ENCODE measurements around the gene PDE4D.

GRCh38 chr5:59599729-59600128, 293.8 kb downstream of the PDE4D start:
- TF ChIP-seq, protein P1, sequence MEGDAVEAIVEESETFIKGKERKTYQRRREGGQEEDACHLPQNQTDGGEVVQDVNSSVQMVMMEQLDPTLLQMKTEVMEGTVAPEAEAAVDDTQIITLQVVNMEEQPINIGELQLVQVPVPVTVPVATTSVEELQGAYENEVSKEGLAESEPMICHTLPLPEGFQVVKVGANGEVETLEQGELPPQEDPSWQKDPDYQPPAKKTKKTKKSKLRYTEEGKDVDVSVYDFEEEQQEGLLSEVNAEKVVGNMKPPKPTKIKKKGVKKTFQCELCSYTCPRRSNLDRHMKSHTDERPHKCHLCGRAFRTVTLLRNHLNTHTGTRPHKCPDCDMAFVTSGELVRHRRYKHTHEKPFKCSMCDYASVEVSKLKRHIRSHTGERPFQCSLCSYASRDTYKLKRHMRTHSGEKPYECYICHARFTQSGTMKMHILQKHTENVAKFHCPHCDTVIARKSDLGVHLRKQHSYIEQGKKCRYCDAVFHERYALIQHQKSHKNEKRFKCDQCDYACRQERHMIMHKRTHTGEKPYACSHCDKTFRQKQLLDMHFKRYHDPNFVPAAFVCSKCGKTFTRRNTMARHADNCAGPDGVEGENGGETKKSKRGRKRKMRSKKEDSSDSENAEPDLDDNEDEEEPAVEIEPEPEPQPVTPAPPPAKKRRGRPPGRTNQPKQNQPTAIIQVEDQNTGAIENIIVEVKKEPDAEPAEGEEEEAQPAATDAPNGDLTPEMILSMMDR (IDR thresholded peaks at IDR 0.05) = no peak
- no peak for TF ChIP-seq EZH2phosphoT487 (IDR thresholded peaks at IDR 0.05)
- TF ChIP-seq EZH2 (IDR thresholded peaks at IDR 0.05) = no peak

All from neural progenitor cell (in vitro differentiated cells).